GM23338 (cell line): ENCODE measurements around the gene ESPN.

Experiments
- CREB1 ChIP-seq: fragments of 250-450 bp; sonication (Bioruptor Pico); IDR thresholded peaks from 2 replicates; pipeline ENCODE4 v1.5.0; 2020; ENCODE audit warnings: low read depth, mild to moderate bottlenecking, moderate library complexity
- TF ChIP-seq, protein P1 (sequence below), 2 experiments: fragments of 200-600 bp in 1 of 2; sonication (generic) in 1 of 2; conservative IDR thresholded peaks; 2 replicates each; pipeline versions ENCODE4 v1.5.1 to v1.6.1; 2016 to 2017; ENCODE audit warnings: antibody characterized with exemption in 2 of 2, low read depth in 2 of 2, mild to moderate bottlenecking in 2 of 2, moderate library complexity in 1 of 2

- TF ChIP-seq, protein P1, sequence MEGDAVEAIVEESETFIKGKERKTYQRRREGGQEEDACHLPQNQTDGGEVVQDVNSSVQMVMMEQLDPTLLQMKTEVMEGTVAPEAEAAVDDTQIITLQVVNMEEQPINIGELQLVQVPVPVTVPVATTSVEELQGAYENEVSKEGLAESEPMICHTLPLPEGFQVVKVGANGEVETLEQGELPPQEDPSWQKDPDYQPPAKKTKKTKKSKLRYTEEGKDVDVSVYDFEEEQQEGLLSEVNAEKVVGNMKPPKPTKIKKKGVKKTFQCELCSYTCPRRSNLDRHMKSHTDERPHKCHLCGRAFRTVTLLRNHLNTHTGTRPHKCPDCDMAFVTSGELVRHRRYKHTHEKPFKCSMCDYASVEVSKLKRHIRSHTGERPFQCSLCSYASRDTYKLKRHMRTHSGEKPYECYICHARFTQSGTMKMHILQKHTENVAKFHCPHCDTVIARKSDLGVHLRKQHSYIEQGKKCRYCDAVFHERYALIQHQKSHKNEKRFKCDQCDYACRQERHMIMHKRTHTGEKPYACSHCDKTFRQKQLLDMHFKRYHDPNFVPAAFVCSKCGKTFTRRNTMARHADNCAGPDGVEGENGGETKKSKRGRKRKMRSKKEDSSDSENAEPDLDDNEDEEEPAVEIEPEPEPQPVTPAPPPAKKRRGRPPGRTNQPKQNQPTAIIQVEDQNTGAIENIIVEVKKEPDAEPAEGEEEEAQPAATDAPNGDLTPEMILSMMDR (conservative IDR thresholded peaks at IDR 0.05; ENCODE audit: low read depth in 2 of 2), result no peak
- TF ChIP-seq CREB1, result no peak
Measured at GRCh38 chr1:6476483-6476882, 51.9 kb downstream of the ESPN start.
